Adrenal gland (tissue), 12 donors: Measurements from ENCODE around the gene BRD1. TPM values are rescaled to one million over a fixed set of nuclear protein-coding genes. Genes with fewer than 3 reads are reported as not detected.

Experiments
- DNase-seq, 7 donors: peaks; one replicate each; pipeline ENCODE4 v3.0.0-alpha.2; 2019 to 2020
- H3K27ac ChIP-seq, 5 donors: fragments of 200-600 bp; sonication (generic) in 4 of 5; 1 replicate in 3 of 5; 2 replicates in 2 of 5; pipeline versions ENCODE4 v1.5.1 to v1.8.0; 2016 to 2020; ENCODE audit warnings: mild to moderate bottlenecking in 1 of 5
- H3K27me3 ChIP-seq: fragments of 200-600 bp; 2 replicates; pipeline ENCODE4 v1.8.0; 2021
- H3K36me3 ChIP-seq, 2 donors: fragments of 200-600 bp; replicated peaks in 1 of 2; 1 replicate in 1 of 2; 2 replicates in 1 of 2; pipeline versions ENCODE4 v1.5.1 to v1.8.0; 2018 to 2022
- H3K4me1 ChIP-seq, 2 donors: fragments of 200-600 bp; replicated peaks in 1 of 2; 1 replicate in 1 of 2; 2 replicates in 1 of 2; pipeline versions ENCODE4 v1.5.1 to v1.8.0; 2018 to 2021
- H3K4me3 ChIP-seq, 4 donors: fragments of 200-600 bp; sonication (generic) in 3 of 4; one replicate each; pipeline ENCODE4 v1.5.1; 2016 to 2018
- H3K9me3 ChIP-seq, 3 donors: fragments of 200-600 bp; sonication (generic) in 1 of 3; replicated peaks in 1 of 3; 1 replicate in 2 of 3; 2 replicates in 1 of 3; pipeline versions ENCODE4 v1.5.1 to v1.8.0; 2016 to 2021
- POLR2A ChIP-seq, 2 donors: fragments of 450-650 bp; IDR thresholded peaks; one replicate each; pipeline ENCODE4 v1.6.1; 2017; ENCODE audit warnings: antibody characterized with exemption in 2 of 2, mild to moderate bottlenecking in 2 of 2, moderate library complexity in 1 of 2
- WGBS, 4 donors: extraction: QIAGEN DNeasy Blood & Tissue Kit in 2 of 4; methylation state at CpG; one replicate each; pipeline versions ENCODE4 v1.1.5 to v1.1.7; 2013 to 2017; 5-methylcytosine and 5-hydroxymethylcytosine counted together
- intact Hi-C, 2 donors: fragments of 100-400 bp; cut with DNase I; formaldehyde crosslinking; loops; one replicate each; pipeline versions ENCODE4 v1.14.1 to v1.15.0; 2022 to 2023
- polyA plus RNA-seq, 3 donors: library from polyadenylated mRNA; stranded (reverse); fragments of 200-250 nt in 2 of 3; fragments of 350-450 nt in 1 of 3; fragmentation: Illumina TruSeq in 1 of 3; extraction: RNeasy Lipid Tissue Mini Kit (QIAGEN cat#74804) in 1 of 3; gene quantifications; one replicate each; pipeline ENCODE4 v1.2.3, GENCODE V29; 2013 to 2014
- total RNA-seq, 9 donors: library from RNA; depleted of rRNA in 4 of 9; stranded (reverse); fragments of >200 nt in 4 of 9; fragments of 120-200 nt in 1 of 9; fragmentation: NEBNext Ultra II Directional in 1 of 9; extraction: Animal tissue kit (Norgen Biotek cat#: 25700) in 1 of 9; gene quantifications; one replicate each; pipeline versions ENCODE4 v1.1.0 to v1.2.4, GENCODE V29; 2013 to 2023
- TF ChIP-seq, protein P1 (sequence below), 6 experiments: fragments of 450-650 bp in 4 of 6; fragments of 200-600 bp in 2 of 6; sonication (generic) in 1 of 6; IDR thresholded peaks; 1 replicate in 5 of 6; 2 replicates in 1 of 6; pipeline versions ENCODE4 v1.5.1 to v1.8.0; 2016 to 2021; ENCODE audit warnings: antibody characterized with exemption in 6 of 6, mild to moderate bottlenecking in 2 of 6, moderate library complexity in 1 of 6
- donor health status: healthy with polysubstance abuse.
- donor health status: Bipolar disorder and iron deficiency.
- donor health status: DM: yes; HTN: yes; CAD: no.
- donor health status: DM: no; HTN: no; CAD: no.
- donor health status: DM: no; HTN: no; CAD: no.
- donor health status: DM: yes; HTN: yes; CAD: no.

The BRD1 gene
- total and polyA plus RNA-seq, 12 donors = 9.4 to 62.4 (median 26.6) TPM

DNA sequence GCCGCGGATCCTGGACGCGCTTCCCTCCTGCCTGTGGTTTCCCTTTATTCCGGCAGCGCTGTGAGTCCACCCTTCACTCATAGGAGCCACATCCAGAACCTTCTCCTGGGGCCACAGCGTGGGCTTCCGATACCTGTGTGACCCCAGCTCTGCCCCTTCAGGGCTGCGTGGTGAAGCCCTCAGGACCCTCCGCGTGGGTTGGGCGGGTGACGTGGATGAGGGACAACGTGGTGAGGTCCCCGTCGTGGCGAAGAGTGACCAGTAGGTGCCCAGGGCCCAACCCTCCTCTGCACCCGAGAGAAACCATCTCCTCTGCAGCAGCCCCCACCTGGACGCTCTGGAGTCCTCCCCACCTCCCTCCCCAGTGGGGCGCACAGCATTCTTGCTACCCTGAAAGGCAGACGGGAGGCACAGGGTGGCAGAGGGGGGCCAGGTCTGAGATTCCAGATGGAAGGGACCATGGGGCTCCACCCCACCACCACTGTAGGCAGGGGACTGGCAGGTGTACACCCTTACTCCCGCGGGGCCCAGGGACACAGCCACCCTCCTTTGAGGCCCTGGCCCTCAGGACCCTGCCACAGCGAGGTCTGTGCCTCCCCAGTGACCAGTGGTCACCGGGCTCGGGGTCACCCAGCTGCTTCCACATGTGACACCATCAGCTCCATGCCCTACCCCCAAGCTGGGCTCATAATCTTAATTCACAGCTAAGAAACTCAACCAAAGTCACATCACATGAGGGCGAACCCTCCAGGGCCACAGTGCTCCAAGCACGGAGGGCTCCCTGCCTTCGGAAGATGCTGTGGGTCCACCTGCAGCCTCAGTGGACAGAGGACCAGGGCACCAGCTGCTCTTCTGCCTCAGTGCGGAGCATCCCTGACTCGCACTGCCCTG, 22.6 kb upstream of the BRD1 start:
- intact Hi-C loops = loop anchor here (10.0 kb wide), 1 partner anchor 65 kb away; the partner anchor contains the start of genes ALG12 (in 2 of the 2) and CRELD2 (in 2 of the 2)
- no peak for TF ChIP-seq POLR2A (IDR thresholded peaks at IDR 0.05)
- TF ChIP-seq, protein P1, sequence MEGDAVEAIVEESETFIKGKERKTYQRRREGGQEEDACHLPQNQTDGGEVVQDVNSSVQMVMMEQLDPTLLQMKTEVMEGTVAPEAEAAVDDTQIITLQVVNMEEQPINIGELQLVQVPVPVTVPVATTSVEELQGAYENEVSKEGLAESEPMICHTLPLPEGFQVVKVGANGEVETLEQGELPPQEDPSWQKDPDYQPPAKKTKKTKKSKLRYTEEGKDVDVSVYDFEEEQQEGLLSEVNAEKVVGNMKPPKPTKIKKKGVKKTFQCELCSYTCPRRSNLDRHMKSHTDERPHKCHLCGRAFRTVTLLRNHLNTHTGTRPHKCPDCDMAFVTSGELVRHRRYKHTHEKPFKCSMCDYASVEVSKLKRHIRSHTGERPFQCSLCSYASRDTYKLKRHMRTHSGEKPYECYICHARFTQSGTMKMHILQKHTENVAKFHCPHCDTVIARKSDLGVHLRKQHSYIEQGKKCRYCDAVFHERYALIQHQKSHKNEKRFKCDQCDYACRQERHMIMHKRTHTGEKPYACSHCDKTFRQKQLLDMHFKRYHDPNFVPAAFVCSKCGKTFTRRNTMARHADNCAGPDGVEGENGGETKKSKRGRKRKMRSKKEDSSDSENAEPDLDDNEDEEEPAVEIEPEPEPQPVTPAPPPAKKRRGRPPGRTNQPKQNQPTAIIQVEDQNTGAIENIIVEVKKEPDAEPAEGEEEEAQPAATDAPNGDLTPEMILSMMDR (IDR thresholded peaks at IDR 0.05) = no peak
- H3K27ac ChIP-seq = no peak overlapping the region
- H3K4me1 ChIP-seq = peaks cover 21 to 31% of the 10 kb centered on the region in 2 donors
- 4 to 82% (median 53%) methylated on average over 5 to 31 of the region's 31 CpGs for WGBS, 4 donors
- peaks cover 21% of the 10 kb centered on the region for H3K27me3 ChIP-seq
- DNase-seq = no peak
- no peaks in the 10 kb centered on the region for H3K9me3 ChIP-seq
- no peaks in the 10 kb centered on the region for H3K36me3 ChIP-seq
- no peak overlapping the region for H3K4me3 ChIP-seq

- WGBS, 4 donors = 0 to 2% (median 1%) methylated on average over 12 to 88 of the region's 89 CpGs
- intact Hi-C loops = loop anchor here (10.0 kb wide), 1 partner anchor 65 kb away; the partner anchor contains the start of genes ALG12 (in 2 of the 2) and CRELD2 (in 2 of the 2)
- Histone ChIP-seq H3K27me3 (peaks cover 21% of the 10 kb centered on the region), H3K9me3 (no peaks in the 10 kb centered on the region), H3K4me3 (peak overlapping the region in 1 of 4 donors; percentile 55), H3K4me1 (peaks cover 16 to 22% of the 10 kb centered on the region in 2 donors), H3K36me3 (no peaks in the 10 kb centered on the region), H3K27ac (no peak overlapping the region)
- no peak for DNase-seq
- TF ChIP-seq POLR2A (IDR thresholded peaks at IDR 0.05) = no peak
- TF ChIP-seq, protein P1 (IDR thresholded peaks at IDR 0.05) = no peak
Observed at GRCh38 chr22:49849161-49850020, 21.7 kb upstream of the BRD1 start.

GRCh38 chr22:49848690-49849160, 21.1 kb upstream of the BRD1 start:
- intact Hi-C loops = no loop called here
- WGBS, 4 donors = 1 to 2% (median 1%) methylated on average over 36 to 51 of the region's 51 CpGs; no CpG with 5 or more reads in 1 of the 4 donors
- H3K4me3 ChIP-seq = peak overlapping the region in 1 of 4 donors; percentile 55
- no peaks in the 10 kb centered on the region for H3K9me3 ChIP-seq
- no peaks in the 10 kb centered on the region for H3K36me3 ChIP-seq
- H3K27me3 ChIP-seq = peaks cover 21% of the 10 kb centered on the region
- TF ChIP-seq POLR2A (IDR thresholded peaks at IDR 0.05) = no peak
- TF ChIP-seq, protein P1 (IDR thresholded peaks at IDR 0.05) = no peak
- H3K4me1 ChIP-seq = peaks cover 16 to 22% of the 10 kb centered on the region in 2 donors
- DNase-seq = no peak
- H3K27ac ChIP-seq = no peak overlapping the region
